ENCODE measurements around the gene MYH2.
"Not testable (repeated sequence)": the region's sequence is repeated elsewhere in the genome, so short reads cannot be mapped to it uniquely, and the experiment has no call there.

The MYH2 gene

DNA sequence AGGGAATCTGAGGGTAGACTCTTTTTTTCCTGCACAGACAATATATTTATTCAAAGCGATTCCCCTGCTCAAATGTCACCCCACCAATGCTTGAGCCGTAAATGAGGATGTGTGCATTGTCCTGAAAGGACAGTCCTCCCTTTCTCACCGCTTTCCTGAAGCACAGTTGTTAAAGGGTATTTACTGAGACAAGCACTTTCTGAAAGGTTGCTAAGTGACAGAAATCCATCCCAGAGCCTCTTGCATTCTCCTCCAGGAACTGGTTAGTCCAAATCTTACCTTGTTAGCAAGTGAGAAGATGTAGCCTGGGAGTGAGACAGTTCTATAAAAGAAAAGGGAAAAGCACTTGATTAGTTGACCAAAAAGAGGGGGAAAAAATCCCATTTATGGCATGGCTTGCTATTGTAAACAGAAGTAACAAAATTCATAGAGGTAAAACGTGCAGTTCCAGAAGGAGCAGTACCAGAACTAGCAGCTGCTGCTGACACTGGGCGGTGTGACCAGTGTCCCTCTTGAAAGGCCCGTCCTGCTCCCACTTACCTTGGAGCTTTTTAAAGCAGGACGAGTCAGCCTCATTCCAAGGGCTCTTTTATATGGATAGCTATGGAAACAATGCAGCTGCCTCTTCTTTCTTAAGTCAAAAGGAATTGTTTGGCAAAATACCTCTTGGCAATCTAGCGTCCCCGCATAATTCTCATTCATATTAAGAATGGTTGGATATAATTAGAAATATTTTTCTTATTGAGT, at the start of gene MYH2:
Gene MYH2 (minus strand): TSS at position 563 of the 747 bp plus-strand sequence. CDS start 1,738 bp downstream, outside the sequence.
- no peak for DNase-seq (ENCODE audit: low read depth)

DNA sequence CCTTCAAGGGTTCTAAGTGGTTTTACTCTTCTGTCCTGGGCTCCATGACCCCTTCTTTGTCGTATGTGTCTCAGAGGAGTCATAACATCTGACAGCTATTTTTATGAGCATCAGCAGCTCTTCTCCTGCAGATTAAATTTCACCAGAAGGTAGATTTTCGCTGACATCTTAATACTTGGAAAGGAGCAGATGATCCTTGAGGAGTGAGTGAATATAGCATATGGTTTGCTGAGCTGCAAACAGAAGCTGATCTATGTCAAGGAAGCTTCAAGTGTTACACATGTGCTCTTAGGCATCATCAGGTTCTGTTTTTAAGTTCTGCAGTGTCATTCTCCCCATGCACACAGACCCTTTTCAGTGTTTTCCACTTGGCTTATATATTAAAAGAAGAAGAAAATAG, 49.2 kb upstream of the MYH2 start:
- DNase-seq (ENCODE audit: low read depth) = no peak

DNA sequence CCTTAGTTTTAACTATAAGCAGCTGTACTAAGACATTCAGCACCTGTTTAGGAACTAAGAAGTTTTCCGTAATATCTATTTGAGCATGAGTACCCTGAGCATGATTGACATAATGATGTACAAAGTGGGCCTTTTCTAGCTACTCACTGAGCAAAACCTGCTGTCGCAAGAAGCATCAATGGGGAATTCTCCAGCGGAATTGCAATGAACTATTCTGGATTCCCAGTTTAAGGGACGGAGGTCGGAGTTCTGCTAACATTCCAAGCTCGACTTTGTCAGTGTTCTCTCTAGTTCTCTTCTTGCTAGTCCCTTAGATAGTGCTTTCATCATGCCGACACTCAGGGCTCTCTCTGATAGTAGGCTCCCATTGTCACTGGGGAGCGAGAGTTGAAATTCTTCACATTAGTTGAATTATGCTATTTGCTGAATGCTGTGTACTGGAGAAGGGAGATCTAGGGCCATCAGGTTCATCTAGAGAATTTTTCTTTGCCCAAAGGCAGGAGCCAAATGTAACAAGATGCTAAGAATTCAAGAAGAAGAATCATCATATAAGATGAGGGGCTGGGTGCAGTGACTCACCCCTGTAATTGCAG, 40.2 kb upstream of the MYH2 start:
- DNase-seq (ENCODE audit: low read depth) = no peak

DNA sequence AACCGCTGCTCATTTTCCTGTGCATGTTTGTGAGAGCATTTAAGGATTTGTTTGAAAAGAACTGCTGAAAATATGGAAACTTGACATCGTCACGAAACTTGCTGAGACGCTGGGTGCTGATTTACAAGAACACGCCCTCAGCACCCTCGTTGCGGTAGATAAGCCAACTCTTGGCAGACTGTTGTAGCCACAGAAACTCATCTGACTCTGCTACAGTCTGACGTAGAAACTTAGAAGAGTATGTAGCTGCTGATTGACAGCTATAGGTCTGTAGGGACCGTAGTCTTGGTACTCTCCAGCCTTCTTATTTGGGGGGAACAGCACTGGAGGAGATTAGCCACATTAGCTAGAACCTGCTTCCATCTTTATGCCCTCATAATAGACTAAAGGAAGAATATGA, 36.1 kb upstream of the MYH2 start:
- DNase-seq (ENCODE audit: low read depth) = no peak

DNA sequence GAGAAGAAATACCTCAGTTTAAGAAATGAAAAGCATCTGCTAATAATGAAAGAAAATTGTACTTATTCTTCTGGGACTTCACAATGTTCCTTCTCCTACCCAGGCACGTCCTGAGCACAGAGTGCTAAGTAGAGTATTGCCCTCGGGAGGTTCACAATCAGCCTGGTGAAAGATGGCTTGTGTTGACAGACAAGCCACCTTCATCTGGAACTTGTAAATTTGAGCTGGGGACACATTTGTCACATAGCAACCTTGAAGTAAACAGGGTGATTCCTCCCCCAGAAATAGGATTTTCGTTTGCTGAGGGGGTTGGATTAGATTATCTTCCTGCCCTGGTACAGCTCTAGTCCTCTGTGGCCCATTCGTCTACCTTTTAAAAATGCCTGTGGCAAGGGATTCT, 34.4 kb upstream of the MYH2 start:
- DNase-seq (ENCODE audit: low read depth) = no peak

DNA sequence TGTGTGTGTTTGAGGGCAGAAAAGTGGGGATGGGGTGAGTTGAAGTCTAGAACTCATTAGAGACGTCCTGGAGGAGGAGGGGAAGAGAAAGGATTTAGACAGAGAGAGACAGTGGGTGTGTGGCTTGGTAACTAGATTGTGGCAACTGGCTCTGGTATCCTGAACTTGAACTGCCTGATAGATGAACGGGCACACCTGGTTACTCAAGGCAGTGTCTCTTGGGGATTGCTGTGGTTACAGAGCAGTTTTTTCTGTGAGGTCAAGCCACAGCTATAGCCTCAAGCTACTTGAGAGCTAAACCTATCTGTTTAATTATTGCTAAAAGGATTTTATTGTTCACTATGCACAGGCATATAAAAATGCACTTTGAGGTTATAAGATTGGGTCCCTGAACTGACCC, 29.8 kb upstream of the MYH2 start:
- DNase-seq (ENCODE audit: low read depth) = no peak

DNA sequence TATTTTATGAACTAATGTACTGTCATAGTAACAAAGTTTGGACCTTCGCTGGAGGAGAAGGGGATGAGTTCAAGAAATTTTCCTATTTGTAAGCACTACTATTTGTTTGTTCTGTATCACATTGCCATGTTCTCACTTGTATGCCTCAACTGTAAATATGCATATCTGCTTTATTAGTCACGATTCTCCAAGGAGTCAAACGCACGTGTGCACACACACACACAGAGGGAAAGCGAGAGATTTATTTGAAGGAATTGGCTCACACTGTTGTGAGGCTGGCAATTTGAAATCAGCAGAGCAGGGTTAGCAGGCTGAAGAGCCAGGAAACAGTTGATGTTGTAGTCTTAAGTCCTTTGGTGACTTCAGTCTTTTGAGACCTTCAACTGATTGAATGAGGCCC, 24.9 kb upstream of the MYH2 start:
- no peak for DNase-seq (ENCODE audit: low read depth)

DNA sequence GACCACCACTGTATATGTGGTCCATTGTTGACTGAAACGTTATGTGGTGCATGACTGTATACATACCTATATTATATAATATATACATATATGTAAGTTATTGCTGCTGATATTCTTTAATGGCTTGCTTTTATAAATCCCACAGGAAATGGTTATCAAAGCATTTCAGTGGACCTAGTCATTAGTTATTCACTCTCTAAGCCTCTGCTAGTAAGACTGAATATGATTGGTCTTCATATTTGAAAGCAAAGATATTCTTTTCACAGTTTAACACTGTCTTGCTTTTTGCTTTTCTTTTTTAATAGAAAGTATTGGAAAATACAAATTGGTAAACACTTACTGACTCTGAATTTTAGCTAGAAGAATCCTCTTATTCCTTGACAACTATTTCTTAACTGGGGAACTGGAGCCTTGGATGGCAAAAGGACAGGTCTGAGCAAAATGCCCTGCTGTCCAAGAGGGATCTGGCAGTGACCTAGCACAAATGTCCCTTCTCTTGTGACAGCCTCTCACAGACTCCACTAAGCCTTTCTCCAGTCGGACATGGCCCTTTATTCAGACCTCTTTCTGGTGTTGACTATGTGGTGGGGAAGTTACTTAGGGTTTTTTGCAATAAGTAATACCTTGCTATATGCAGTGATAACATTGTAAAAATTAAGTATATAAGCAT, 14.7 kb upstream of the MYH2 start:
- no peak for DNase-seq (ENCODE audit: low read depth)

DNA sequence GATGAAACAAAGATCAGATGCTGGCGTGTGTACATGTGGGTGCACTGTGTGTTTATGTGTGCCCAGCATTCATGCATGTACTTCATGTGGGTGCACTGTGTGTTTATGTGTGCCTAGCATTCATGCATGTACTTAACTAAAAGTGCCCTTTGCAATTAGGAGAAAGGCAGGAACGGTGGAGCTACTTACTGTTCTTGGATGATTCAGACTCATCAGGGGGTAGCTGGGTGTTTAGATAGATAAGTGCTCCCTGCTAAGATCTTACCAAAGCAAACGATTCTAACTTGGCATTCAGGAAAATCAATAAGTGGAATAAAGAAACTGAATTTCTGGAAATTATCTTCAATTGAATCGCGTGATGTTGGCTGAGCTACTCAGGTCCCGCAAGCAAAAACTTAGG, 8.6 kb upstream of the MYH2 start:
- no peak for DNase-seq (ENCODE audit: low read depth)

DNA sequence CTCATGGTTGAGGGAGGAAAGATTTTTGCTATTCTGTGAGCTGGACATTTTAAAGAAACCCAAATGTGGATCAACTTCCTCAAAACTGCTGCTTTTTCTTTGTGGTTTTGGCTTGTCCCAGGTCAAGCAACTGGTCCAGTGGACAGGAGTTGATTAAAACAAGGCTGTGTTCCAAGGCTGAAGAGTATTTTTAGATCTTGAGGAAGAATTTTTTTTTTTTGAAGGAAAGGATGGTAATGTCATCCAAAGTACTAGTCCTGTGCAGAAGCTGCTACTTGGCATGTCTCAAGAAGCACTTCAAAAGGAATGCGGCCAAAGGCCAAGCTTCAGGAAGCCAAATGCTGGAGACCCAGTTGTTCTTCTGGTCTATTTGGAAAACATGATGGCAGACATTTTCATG, 8.0 kb upstream of the MYH2 start:
- no peak for DNase-seq (ENCODE audit: low read depth)

DNA sequence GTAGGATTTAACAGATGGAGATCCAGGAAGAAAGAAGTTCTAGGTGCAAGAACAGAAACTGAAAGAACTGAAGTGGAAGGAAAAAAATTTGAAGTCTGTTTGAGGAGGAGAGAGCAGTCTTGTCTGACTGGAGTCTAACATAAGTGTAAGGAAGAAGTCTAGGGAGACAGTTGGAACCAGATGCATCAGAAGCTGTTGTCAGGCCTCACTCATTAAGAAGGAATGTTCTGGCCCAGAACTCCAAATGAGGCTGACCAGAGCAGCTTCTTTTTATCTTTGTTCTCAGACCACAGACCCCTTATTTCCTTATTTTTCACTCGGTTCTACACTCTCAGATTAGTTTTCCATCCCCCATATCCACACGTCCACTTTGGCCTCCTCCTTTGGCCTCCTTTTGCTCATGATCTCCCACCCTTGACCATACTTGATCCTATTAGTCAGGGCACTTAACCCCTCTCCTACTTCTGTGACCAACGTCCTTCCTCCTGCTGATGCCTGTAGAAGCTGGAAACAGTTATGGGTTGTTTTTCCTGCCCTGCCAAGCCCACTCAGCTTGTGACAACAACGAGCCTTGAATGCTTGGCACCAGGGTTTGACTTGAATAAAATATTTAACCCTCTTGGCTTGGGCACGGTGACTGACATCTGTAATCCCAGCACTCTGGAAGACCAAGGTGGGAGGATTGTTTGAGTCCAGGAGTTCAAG, 7.0 kb upstream of the MYH2 start:
- no peak for DNase-seq (ENCODE audit: low read depth)

DNA sequence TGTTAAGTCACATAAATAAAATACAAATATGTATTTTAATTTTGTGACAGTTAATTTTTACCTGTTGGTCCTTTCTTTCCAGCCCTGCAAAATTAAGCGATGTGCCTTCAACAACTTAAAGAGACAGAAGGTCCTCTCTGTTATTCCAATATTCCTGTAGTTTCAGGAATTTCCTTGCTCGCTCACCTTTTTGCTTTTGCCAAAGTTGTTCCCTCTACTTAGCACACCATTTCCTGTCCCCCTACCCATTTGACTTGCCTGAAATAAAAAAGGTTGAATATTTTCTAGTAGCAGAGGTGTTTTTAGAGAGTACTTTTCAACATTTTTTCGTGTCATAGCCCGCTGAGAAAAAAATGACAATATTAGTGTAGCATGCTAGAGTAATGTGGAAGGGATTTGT, 556 bp upstream of the MYH2 start:
- DNase-seq (ENCODE audit: low read depth) = no peak

DNA sequence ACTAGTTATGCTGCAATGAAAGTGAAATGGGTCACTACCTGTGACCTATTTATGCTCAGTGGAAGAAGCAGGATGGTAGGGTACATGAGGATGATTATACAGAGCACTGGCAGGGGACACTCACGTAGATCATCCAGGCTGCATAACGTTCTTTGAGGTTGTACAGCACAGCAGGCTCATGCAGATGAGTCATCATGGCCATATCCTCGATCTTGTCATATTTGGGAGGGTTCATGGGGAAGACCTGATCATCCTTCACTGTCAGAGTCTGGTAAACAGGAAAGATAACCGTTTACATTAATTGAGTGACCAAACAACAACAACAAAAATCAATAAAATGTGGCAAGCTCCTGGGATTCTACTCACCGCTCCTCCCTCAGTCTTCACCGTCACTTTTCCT, 2.1 kb downstream of the MYH2 start:
- DNase-seq (ENCODE audit: low read depth) = no peak

DNA sequence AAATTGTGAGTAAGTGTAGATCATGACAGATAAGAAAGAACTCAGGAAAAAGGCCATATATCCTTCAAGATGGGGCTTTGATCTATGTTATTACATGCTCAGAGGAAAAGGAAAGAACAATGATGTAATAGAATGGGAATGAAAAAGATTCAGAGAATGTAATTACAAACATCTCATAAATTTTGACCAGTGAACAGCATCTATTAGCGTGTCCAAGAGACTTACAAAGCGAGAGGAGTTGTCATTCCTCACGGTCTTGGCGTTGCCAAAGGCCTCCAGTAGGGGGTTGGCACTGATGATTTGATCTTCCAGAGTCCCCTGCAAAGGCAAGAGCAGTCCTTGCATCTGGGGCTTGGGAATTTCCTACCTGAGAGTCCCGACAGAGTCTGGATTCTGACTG, 6.0 kb downstream of the MYH2 start:
- DNase-seq (ENCODE audit: low read depth) = not testable (repeated sequence)

DNA sequence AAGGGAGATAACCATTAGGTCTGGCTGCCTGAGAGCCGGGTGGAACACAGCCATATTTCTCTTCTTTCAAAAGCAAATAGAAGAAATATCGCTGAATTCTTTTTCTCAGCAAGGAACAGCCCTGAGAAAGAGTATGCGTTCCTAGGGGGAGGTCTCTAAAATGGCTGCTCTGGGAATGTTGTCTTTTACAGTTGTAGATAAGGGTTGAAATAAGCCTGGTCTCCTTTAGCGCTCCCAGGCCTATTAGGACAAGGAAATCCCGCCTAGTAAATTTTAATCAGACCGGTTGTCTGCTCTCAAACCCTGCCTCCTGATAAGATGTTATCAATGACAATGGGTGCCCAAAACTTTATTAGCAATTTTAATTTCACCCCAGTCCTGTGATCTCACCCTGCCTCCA, 8.3 kb downstream of the MYH2 start:
- not testable (repeated sequence) for DNase-seq (ENCODE audit: low read depth)

DNA sequence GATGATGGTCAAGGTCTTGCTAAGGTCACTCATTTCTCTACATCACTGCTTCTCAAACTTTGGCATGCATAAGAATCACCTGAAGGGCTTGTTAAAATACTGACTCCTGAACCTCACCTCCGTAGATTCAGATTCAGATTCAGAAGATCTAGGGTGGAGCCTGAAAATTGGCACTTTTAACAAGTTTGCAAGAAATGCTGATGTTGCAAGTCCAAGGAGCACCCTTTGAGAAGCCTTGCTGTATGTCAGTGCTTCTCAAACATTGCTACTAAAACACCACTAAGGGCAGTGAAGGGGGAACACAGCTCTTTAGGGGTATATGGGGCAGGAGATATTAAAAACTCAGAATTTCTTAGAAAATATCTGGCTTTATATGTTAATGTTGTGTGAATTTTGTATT, 17.4 kb downstream of the MYH2 start:
- no peak for DNase-seq (ENCODE audit: low read depth)

DNA sequence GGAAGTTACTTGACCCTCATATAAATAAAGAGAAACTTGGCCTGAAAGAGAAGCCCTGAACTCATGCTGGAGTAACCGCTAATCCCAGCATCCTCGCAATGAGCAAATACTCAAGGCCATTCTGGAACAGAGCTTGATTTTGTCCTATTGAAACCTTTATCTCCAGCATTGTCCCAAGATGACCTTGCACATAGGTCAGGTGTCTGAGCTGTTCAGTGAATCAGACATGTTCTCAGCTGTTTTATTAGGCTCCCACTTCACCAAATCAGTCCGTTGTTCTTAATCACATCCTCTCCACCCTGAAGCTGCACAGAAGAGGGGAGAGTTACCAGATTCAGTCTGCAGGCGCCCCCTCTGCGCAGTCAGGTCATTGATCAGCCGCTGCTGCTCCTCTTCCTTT, 22.0 kb downstream of the MYH2 start:
- no peak for DNase-seq (ENCODE audit: low read depth)

DNA sequence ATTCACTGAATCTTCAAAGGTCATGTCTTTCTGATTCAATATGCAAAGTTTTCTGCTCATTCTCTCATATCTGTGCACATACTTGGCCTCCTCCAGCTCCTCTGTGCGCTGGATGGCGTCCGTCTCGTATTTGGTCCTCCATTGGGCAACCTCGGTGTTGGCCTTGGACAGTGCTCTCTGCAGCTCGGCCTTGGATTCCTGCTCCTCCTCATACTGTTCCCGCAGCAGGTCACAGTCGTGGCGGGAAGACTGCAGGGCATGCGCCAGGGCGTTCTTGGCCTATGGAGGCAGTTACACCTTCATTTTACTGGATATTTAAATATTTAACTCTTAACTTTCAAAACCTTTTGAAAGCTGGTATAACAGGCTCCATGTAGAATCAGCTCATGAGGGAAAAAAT, 22.9 kb downstream of the MYH2 start:
- DNase-seq (ENCODE audit: low read depth) = no peak

DNA sequence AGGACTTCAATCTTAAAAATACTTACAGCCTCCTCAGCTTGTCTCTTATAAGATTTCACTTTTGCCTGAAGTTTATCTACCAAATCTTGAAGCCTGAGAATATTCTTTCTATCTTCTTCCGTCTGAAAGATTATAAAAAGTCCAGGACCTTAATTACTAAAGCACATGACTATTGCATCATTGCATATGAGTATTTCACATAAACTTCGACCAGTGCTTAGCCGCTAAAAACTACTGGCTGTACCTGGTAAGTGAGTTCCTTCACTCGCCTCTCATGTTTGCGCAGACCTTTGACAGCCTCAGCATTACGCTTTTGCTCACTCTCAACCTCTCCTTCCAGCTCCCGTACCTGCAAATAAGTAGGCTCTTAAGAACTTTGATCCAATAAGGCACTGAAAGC, 26.4 kb downstream of the MYH2 start:
- DNase-seq (ENCODE audit: low read depth) = no peak

DNA sequence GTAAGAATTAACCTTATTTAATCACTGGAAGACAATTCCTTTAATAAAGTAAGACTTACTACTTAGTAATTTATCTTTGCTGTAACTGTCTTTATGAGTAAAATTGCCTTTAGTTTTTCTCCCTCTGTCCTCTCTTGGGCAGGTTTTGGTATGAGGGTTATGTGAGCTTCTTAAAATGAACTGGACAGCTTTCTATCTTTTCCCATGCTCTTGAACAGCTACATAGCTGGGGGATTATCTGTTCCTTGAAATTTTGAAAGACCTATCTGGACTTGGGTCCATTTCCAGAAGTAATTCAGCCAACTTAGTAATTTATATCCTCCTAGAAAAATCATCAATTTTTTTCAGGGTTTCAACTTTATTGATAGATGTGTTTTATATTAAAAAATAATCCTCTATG, 27.5 kb downstream of the MYH2 start:
- no peak for DNase-seq (ENCODE audit: low read depth)

DNA sequence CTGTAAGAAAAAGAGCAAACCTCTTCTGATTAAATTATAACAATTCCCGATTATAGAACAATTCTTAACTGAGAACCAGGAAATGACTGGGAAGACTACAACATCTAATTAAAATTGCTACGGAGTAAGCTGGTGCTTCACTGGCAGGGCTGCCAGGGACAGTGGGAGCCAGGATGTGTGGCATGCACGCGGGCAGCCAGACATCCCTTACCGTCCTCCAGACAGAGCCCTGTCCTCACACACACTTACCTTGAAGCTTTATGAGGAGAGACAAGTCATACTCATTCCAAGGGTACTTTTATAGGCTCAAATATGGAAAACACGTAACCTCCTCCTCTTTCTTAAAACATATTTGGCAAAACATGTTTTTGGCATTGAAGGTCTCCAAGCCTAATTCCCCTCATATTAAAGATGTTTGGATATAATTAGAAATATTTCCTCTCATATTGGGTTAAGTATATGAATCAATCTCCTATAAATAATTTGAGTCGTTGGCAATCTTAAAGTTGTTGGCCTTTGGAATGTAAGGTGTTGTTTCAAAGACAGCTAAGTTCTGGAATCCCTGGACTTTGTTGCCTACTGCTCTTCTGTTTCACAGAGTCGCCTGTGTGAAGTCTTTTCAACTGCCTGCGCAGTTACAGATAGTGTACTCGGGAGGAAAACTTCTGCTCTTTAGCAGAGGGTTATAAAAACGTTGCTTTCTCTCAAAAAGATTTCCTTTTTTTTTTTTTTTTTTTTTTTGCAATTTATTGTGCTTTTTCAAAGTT, 31.0 kb downstream of the MYH2 start, which contains the start of gene MYH1:
Gene MYH1 (minus strand): TSS at position 272 of the 767 bp plus-strand sequence. CDS start 1,900 bp downstream, outside the sequence.
- no peak for DNase-seq (ENCODE audit: low read depth)

DNA sequence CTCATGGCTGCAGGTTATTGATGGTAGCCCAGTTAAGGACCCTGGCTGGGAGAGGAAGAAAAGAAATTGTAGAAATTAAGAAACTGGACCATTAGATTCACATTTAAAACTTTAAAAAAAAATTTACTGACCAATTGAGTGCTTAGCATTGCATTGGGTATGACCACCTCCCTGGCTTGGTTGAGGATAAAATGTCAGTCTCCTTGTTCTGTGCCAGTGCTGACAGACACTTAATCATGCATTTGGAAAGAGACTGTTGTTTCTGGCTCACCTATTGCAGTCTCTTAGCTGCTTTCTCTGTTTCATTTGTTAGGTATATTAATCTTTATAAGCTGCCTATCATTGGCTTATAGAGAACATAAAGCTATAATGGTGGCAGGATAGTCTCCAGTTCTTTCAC, 32.8 kb downstream of the MYH2 start:
- no peak for DNase-seq (ENCODE audit: low read depth)
